Right atrium auricular region (tissue), 2 donors: ENCODE measurements around the gene NEK3. TPM values are rescaled to one million over a fixed set of nuclear protein-coding genes. Genes with fewer than 3 reads are reported as not detected.
A peak's percentile ranks its signal among the peaks of the same experiment; 100 is the strongest.
"Not testable (repeated sequence)": the region's sequence is repeated elsewhere in the genome, so short reads cannot be mapped to it uniquely, and the experiment has no call there.

Experiments used
- DNase-seq: peaks from one replicate; pipeline ENCODE4 v3.0.0-alpha.2; 2019; ENCODE audit warnings: low spot score
- H3K27ac ChIP-seq, 2 donors: fragments of 200-600 bp; sonication (generic); 1 replicate in 1 of 2; 2 replicates in 1 of 2; pipeline ENCODE4 v1.5.1; 2016 to 2019
- H3K27me3 ChIP-seq, 2 donors: fragments of 200-600 bp; sonication (generic); one replicate each; pipeline versions ENCODE4 v1.5.1 to v1.6.0; 2017 to 2019
- H3K36me3 ChIP-seq: fragments of 200-600 bp; sonication (generic); one replicate; pipeline ENCODE4 v1.5.1; 2016
- H3K4me1 ChIP-seq, 2 donors: fragments of 200-600 bp; sonication (generic); one replicate each; pipeline versions ENCODE4 v1.5.1 to v1.6.0; 2017 to 2019
- H3K4me3 ChIP-seq, 2 donors: fragments of 200-600 bp; sonication (generic); 1 replicate in 1 of 2; 2 replicates in 1 of 2; pipeline ENCODE4 v1.5.1; 2017 to 2019; ENCODE audit warnings: mild to moderate bottlenecking in 1 of 2, moderate library complexity in 1 of 2
- H3K9me3 ChIP-seq, 2 donors: fragments of 200-600 bp; sonication (generic); one replicate each; pipeline ENCODE4 v1.5.1; 2019
- total RNA-seq, 2 donors: library from RNA; depleted of rRNA; stranded (reverse); fragments of >200 nt; gene quantifications; one replicate each; pipeline ENCODE4 v1.1.0, GENCODE V29; 2016
- TF ChIP-seq, protein P1 (sequence below), 2 donors: fragments of 200-600 bp; sonication (generic); IDR thresholded peaks; one replicate each; pipeline ENCODE4 v1.5.1; 2019; ENCODE audit warnings: antibody characterized with exemption in 2 of 2

Gene NEK3
- total RNA-seq, 2 donors from 2014 or later = 4.0 to 9.2 TPM

GRCh38 chr13:52195401-52195837 is 36.0 kb upstream of the NEK3 start:
- Histone ChIP-seq H3K27ac (peak overlapping the region; percentile 86 to 89), H3K36me3 (no peaks in the 10 kb centered on the region), H3K4me1 (peaks cover 0 to 20% of the 10 kb centered on the region in 2 donors), H3K9me3 (no peaks in the 10 kb centered on the region), H3K4me3 (peak overlapping the region; percentile 68 to 72), H3K27me3 (no peaks in the 10 kb centered on the region)
- TF ChIP-seq, protein P1, sequence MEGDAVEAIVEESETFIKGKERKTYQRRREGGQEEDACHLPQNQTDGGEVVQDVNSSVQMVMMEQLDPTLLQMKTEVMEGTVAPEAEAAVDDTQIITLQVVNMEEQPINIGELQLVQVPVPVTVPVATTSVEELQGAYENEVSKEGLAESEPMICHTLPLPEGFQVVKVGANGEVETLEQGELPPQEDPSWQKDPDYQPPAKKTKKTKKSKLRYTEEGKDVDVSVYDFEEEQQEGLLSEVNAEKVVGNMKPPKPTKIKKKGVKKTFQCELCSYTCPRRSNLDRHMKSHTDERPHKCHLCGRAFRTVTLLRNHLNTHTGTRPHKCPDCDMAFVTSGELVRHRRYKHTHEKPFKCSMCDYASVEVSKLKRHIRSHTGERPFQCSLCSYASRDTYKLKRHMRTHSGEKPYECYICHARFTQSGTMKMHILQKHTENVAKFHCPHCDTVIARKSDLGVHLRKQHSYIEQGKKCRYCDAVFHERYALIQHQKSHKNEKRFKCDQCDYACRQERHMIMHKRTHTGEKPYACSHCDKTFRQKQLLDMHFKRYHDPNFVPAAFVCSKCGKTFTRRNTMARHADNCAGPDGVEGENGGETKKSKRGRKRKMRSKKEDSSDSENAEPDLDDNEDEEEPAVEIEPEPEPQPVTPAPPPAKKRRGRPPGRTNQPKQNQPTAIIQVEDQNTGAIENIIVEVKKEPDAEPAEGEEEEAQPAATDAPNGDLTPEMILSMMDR (IDR thresholded peaks at IDR 0.05) = peak in 1 of 2 donors; percentile 42
- peak; percentile 91 for DNase-seq

DNA sequence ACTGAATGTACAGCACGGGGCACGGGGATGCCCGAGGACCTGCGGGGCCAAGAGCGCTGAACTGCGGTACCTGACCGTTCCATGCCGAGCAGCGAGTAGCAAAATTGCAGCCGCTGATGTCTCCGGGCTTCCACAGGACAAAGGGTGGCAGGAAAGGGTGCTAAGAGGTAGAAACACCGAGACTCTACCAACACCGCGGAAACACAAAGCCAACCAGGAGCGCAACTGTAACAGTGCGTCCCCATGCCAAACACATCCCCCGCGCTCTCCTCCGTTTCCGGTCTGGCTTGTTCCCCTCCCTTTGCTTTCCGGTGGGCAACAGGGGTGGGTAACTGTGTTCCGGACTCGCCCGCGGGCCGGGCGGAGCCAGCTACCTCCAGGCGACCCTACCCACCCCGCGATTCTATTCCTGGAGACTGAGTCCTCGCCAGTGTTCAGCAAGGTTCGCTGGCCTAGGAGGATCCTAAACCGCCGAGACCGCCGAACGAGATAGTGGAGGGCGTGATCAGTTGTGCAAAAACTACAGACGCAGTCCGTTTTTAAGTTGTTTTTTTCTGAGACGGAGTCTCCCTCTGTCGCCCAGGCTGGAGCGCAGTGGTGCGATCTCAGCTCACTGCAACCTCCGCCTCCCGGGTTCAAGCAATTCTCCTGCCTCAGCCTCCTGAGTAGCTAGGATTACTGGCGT is 34.9 kb upstream of the NEK3 start:
- peak; percentile 88 for DNase-seq
- H3K4me3 ChIP-seq = peak overlapping the region; percentile 68 to 72
- no peaks in the 10 kb centered on the region for H3K27me3 ChIP-seq
- TF ChIP-seq, protein P1 (IDR thresholded peaks at IDR 0.05) = peak in 1 of 2 donors; percentile 33
- H3K36me3 ChIP-seq = no peaks in the 10 kb centered on the region
- H3K27ac ChIP-seq = peak overlapping the region; percentile 86 to 89
- H3K4me1 ChIP-seq = peaks cover 0 to 17% of the 10 kb centered on the region in 2 donors
- no peaks in the 10 kb centered on the region for H3K9me3 ChIP-seq

DNA sequence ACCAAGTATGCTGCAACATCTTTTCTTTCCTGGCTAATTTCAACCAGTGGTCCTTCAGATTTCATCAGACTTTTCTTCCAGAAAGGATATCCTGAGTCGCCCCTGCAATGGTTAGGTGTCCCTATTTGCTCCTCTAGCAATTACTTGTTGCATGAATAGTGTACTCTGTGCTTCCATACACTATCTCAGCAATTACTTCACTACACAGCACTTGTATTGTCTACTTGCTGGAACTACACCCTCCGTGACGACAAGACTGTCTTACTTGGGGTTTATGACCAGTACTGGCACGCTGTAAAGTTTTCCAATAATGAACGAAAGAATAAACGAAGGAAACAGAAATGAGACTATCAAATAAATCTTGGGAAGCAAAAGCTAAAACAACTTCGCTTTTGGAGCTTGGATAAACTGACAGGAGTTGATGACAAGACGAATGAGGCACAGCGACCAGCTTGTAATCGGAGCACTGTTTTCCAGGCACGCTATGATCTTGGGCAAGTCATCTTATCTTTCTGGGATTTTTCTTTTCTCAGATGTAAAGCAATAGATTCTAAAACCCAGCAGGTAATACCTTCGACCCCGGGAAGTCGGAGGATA is 34.3 kb upstream of the NEK3 start:
- not testable (repeated sequence) for DNase-seq, H3K36me3 ChIP-seq, H3K9me3 ChIP-seq, H3K27me3 ChIP-seq
- Histone ChIP-seq H3K4me1 (peaks cover 0 to 17% of the 10 kb centered on the region in 2 donors), H3K4me3 (peak overlapping the region; percentile 68 to 72), H3K27ac (peak overlapping the region; percentile 86 to 89)

- not testable (repeated sequence) for H3K27me3 ChIP-seq, DNase-seq, H3K9me3 ChIP-seq, H3K4me1 ChIP-seq, H3K4me3 ChIP-seq
- H3K36me3 ChIP-seq = peaks cover 21% of the 10 kb centered on the region
- peak overlapping the region; percentile 64 to 83 for H3K27ac ChIP-seq
These were observed 28.2 kb upstream of the NEK3 start for GRCh38 chr13:52187424-52188187.

DNA sequence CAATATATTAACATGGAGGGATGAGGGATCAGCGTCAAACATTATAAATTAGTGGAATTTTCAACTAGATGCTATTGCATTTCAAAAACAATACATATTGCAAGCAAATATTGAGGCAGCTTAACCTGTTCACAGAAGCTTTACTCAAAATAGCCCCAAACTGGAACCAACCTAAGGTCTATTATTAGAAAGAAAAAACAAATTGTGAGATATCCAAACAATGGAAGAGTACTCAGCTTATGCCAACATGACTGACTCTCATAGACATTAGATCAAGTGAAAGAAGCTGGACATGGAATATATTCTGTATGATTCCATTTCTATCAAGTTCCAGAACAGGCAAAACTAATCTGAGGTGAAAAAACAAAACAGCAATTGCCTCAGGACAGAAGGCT is 27.6 kb upstream of the NEK3 start:
- no peak for DNase-seq
- Histone ChIP-seq H3K36me3 (peaks cover 22% of the 10 kb centered on the region), H3K27ac (peak overlapping the region; percentile 64 to 83), H3K9me3 (no peaks in the 10 kb centered on the region), H3K27me3 (no peaks in the 10 kb centered on the region), H3K4me1 (peaks cover 0 to 5% of the 10 kb centered on the region in 2 donors), H3K4me3 (no peak overlapping the region)
- TF ChIP-seq, protein P1 (IDR thresholded peaks at IDR 0.05) = no peak

GRCh38 chr13:52181316-52181954 is 22.0 kb upstream of the NEK3 start:
- H3K36me3 ChIP-seq = peaks cover 54% of the 10 kb centered on the region
- not testable (repeated sequence) for H3K9me3 ChIP-seq, H3K4me3 ChIP-seq, H3K27me3 ChIP-seq, H3K27ac ChIP-seq, H3K4me1 ChIP-seq, DNase-seq

DNA sequence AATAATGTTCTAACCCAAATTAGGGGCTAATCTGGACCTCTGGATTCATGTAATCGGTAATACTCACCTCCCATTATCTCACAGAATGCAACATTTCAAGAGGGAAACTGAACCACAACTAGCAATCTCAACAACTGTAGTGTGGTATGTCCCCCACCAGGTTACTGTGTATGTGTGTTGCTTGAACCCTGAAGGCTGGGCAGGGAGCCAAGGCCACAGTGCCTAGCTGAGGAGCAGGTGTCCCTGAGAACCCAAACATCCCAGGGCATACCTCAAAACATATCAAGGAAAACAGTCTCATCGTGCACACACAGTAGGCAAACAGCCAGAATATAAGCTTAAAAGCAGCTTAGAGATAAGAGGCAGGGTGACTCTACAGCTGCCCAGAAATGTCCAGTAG is 20.5 kb upstream of the NEK3 start:
- no peaks in the 10 kb centered on the region for H3K27me3 ChIP-seq
- TF ChIP-seq, protein P1 (IDR thresholded peaks at IDR 0.05) = no peak
- DNase-seq = no peak
- peaks cover 64% of the 10 kb centered on the region for H3K36me3 ChIP-seq
- H3K9me3 ChIP-seq = no peaks in the 10 kb centered on the region
- peaks cover 0 to 8% of the 10 kb centered on the region in 2 donors for H3K4me1 ChIP-seq
- no peak overlapping the region for H3K27ac ChIP-seq
- H3K4me3 ChIP-seq = no peak overlapping the region
